OCI-LY7 (cell line): Measurements from ENCODE around the gene TLR6. TPM values are rescaled to one million over a fixed set of nuclear protein-coding genes. Genes with fewer than 3 reads are reported as not detected.

Experiments
- BruUV-seq: library from RNA; stranded (reverse); fragments of 400-500 nt; replicated peaks from 2 replicates; lab custom pipeline; 2021; lab: Mats Ljungman, UMichigan
- CTCF ChIA-PET: fragments of 300-600 bp; sonication (Branson Sonifier 250); formaldehyde crosslinking; loops from one replicate; lab custom pipeline; 2022; ENCODE audit warnings: antibody characterized with exemption; ENCODE audit not compliant: unreplicated experiment; lab: Charles Lee
- POLR2A ChIA-PET: fragments of 300-600 bp; sonication (Branson Sonifier 250); formaldehyde crosslinking; loops from one replicate; lab custom pipeline; 2022; ENCODE audit warnings: antibody characterized with exemption; lab: Charles Lee
- DNase-seq: peaks from one replicate; pipeline ENCODE4 v3.0.0-alpha.2; 2015; ENCODE audit warnings: low spot score
- H2AFZ ChIP-seq: fragments of 200-600 bp; sonication (generic), shearing (Covaris generic); 2 replicates; pipeline ENCODE4 v1.6.1; 2014; ENCODE audit warnings: mild to moderate bottlenecking, antibody characterized with exemption, low read length, moderate library complexity
- H3K27ac ChIP-seq: fragments of 200-600 bp; sonication (generic); 2 replicates; pipeline ENCODE4 v1.5.1; 2014; ENCODE audit warnings: mixed run types, low read depth, mild to moderate bottlenecking, moderate library complexity, low read length, inconsistent platforms; ENCODE audit not compliant: poor library complexity, severe bottlenecking
- H3K36me3 ChIP-seq: fragments of 200-600 bp; sonication (generic); 2 replicates; pipeline ENCODE4 v1.6.1; 2014; ENCODE audit warnings: mild to moderate bottlenecking, antibody characterized with exemption, low read length, moderate library complexity, mixed read lengths; ENCODE audit not compliant: insufficient read depth
- H3K4me1 ChIP-seq: fragments of 200-600 bp; sonication (generic); 2 replicates; pipeline ENCODE4 v1.5.1; 2014; ENCODE audit warnings: mild to moderate bottlenecking, low read length; ENCODE audit not compliant: insufficient read depth, poor library complexity, severe bottlenecking
- H3K4me2 ChIP-seq: fragments of 200-600 bp; sonication (generic); 2 replicates; pipeline ENCODE4 v1.6.1; 2014; ENCODE audit warnings: mild to moderate bottlenecking, low read length
- H3K4me3 ChIP-seq: fragments of 200-600 bp; sonication (generic); 2 replicates; pipeline ENCODE4 v1.5.1; 2014; ENCODE audit warnings: mild to moderate bottlenecking, low read depth, low read length; ENCODE audit not compliant: poor library complexity, severe bottlenecking
- H3K79me2 ChIP-seq: fragments of 200-600 bp; sonication (generic); 2 replicates; pipeline ENCODE4 v1.6.1; 2016; ENCODE audit warnings: low read depth, mild to moderate bottlenecking, low read length, moderate library complexity, mixed read lengths; ENCODE audit not compliant: insufficient read depth
- H3K9me2 ChIP-seq: fragments of 200-600 bp; sonication (generic); 2 replicates; pipeline ENCODE4 v1.6.1; 2016; ENCODE audit warnings: mild to moderate bottlenecking, low read length, mixed read lengths; ENCODE audit not compliant: insufficient read depth
- H3K9me3 ChIP-seq: fragments of 200-600 bp; sonication (generic); 2 replicates; pipeline ENCODE4 v1.6.1; 2014; ENCODE audit warnings: mild to moderate bottlenecking, mixed run types, low read length, mixed read lengths
- H4K20me1 ChIP-seq: fragments of 200-600 bp; sonication (generic); 2 replicates; pipeline ENCODE4 v1.6.1; 2014; ENCODE audit warnings: mild to moderate bottlenecking, antibody characterized with exemption, low read length, moderate library complexity, mixed read lengths; ENCODE audit not compliant: insufficient read depth
- EZH2phosphoT487 ChIP-seq: fragments of 200-600 bp; sonication (generic); IDR thresholded peaks from 2 replicates; pipeline ENCODE4 v1.6.1; 2018; ENCODE audit warnings: low read depth, borderline replicate concordance, mild to moderate bottlenecking, mixed run types, antibody characterized with exemption, low read length, moderate library complexity, mixed read lengths
- intact Hi-C: fragments of 100-400 bp; cut with micrococcal nuclease; formaldehyde crosslinking; loops from one replicate; pipeline ENCODE4 v1.10.0; 2022; ENCODE audit not compliant: unreplicated experiment
- total RNA-seq, 2 experiments: library from RNA; depleted of rRNA in 1 of 2; stranded (reverse); fragments of >200 nt in 1 of 2; shearing (Covaris generic) in 1 of 2; gene quantifications; 2 replicates each; pipeline ENCODE4 v1.2.3, GENCODE V29; 2014 to 2022
- TF ChIP-seq, protein P1 (sequence below): fragments of 200-600 bp; sonication (generic); conservative IDR thresholded peaks from 2 replicates; pipeline ENCODE4 v1.5.1; 2014; ENCODE audit warnings: mild to moderate bottlenecking, antibody characterized with exemption, low read length, moderate library complexity, mixed read lengths

The TLR6 gene
- total RNA-seq, 2 experiments from 2014 or later: 1.5 to 9.2 TPM

DNA sequence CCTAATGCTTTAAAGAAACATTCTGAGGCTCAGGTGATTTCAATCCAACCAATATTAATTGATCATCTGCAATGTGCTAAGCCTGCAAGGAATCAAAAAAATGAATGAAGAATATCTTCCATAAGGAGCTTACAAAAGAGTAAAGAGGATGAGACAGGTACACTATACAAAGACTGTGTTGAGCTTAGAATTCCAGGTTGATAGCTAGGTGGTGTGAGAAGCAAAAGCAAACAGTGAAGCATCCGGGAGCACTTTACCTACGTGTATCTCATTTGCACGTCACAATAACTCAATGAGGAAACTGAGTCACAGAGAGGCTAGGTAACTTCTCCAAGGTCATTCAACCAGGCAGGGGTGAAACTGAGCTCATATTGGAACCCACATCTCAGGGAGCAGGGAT, 48.1 kb upstream of the TLR6 start:
- Histone ChIP-seq H3K9me2 (no peaks in the 10 kb centered on the region), H4K20me1 (no peaks in the 10 kb centered on the region), H3K4me3 (no peak overlapping the region), H3K79me2 (no peaks in the 10 kb centered on the region), H3K9me3 (no peaks in the 10 kb centered on the region), H3K27ac (no peak overlapping the region), H3K4me2 (no peak overlapping the region), H3K36me3 (no peaks in the 10 kb centered on the region), H2AFZ (no peak overlapping the region), H3K4me1 (no peaks in the 10 kb centered on the region)
- BruUV-seq: no TSS peak
- no peak for TF ChIP-seq EZH2phosphoT487
- TF ChIP-seq, protein P1, sequence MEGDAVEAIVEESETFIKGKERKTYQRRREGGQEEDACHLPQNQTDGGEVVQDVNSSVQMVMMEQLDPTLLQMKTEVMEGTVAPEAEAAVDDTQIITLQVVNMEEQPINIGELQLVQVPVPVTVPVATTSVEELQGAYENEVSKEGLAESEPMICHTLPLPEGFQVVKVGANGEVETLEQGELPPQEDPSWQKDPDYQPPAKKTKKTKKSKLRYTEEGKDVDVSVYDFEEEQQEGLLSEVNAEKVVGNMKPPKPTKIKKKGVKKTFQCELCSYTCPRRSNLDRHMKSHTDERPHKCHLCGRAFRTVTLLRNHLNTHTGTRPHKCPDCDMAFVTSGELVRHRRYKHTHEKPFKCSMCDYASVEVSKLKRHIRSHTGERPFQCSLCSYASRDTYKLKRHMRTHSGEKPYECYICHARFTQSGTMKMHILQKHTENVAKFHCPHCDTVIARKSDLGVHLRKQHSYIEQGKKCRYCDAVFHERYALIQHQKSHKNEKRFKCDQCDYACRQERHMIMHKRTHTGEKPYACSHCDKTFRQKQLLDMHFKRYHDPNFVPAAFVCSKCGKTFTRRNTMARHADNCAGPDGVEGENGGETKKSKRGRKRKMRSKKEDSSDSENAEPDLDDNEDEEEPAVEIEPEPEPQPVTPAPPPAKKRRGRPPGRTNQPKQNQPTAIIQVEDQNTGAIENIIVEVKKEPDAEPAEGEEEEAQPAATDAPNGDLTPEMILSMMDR: no peak
- CTCF ChIA-PET: interaction anchor here (1.7 kb wide), 1 partner anchor 230 kb away, joined by 11 read pairs; no protein-coding TSS in a partner anchor
- intact Hi-C loops: loop anchor here (5.0 kb wide), 3 partner anchors 143 to 533 kb away; partner anchors contain the start of gene WDR19
- no peak for DNase-seq
- POLR2A ChIA-PET: interaction anchor here (0.7 to 1.2 kb wide), 3 partner anchors 12 to 230 kb away, joined by 3 to 5 read pairs (median 4); no protein-coding TSS in a partner anchor

- no peak for TF ChIP-seq EZH2phosphoT487
- TF ChIP-seq, protein P1: no peak
- Histone ChIP-seq H2AFZ (no peak overlapping the region), H4K20me1 (no peaks in the 10 kb centered on the region), H3K4me2 (no peak overlapping the region), H3K4me3 (no peak overlapping the region), H3K27ac (no peak overlapping the region), H3K36me3 (no peaks in the 10 kb centered on the region), H3K9me2 (no peaks in the 10 kb centered on the region), H3K79me2 (no peaks in the 10 kb centered on the region), H3K9me3 (no peaks in the 10 kb centered on the region), H3K4me1 (no peaks in the 10 kb centered on the region)
- intact Hi-C loops: loop anchor here (5.0 kb wide), 3 partner anchors 143 to 533 kb away; partner anchors contain the start of gene WDR19
- CTCF ChIA-PET: interaction anchor here (1.7 kb wide), 1 partner anchor 231 kb away, joined by 11 read pairs; no protein-coding TSS in a partner anchor
- BruUV-seq: no TSS peak
- POLR2A ChIA-PET: interaction anchor here (0.7 to 1.2 kb wide), 3 partner anchors 12 to 230 kb away, joined by 3 to 5 read pairs (median 4); no protein-coding TSS in a partner anchor
- no peak for DNase-seq
Observed at GRCh38 chr4:38904090-38904666, 47.6 kb upstream of the TLR6 start.

DNA sequence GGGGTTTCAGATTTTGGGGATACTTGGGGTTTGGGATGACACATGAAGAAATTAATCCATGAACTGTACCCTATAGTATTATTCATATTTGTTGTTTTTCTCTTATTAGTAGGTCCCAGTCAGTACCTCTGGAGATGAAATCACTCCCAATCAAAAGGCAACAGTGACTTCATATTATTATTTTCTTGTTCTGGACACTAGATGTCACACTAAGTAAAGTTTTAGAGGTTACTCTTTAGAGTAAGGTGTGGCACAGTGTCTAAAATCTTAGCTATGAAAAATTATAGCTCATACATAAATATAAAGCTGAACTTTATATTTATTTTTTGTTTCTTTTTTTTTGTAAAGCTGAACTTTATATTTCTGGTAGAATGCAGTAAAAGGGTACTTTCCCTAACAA, 46.1 kb upstream of the TLR6 start:
- no peaks in the 10 kb centered on the region for H3K36me3 ChIP-seq
- no peak overlapping the region for H3K27ac ChIP-seq
- intact Hi-C loops: loop anchor here (1.0 to 5.0 kb wide), 4 partner anchors 145 to 535 kb away; partner anchors contain the start of gene WDR19
- H3K9me3 ChIP-seq: no peaks in the 10 kb centered on the region
- TF ChIP-seq, protein P1: peak; percentile 85
- TF ChIP-seq EZH2phosphoT487: no peak
- H4K20me1 ChIP-seq: no peaks in the 10 kb centered on the region
- H3K4me1 ChIP-seq: no peaks in the 10 kb centered on the region
- peak; percentile 64 for DNase-seq
- H2AFZ ChIP-seq: no peak overlapping the region
- no peaks in the 10 kb centered on the region for H3K79me2 ChIP-seq
- ChIA-PET CTCF (interaction anchor here (1.0 to 1.3 kb wide), 2 partner anchors 143 to 232 kb away, joined by 7 to 24 read pairs; no protein-coding TSS in a partner anchor), POLR2A (interaction anchor here (0.5 to 1.7 kb wide), 8 partner anchors 18 to 279 kb away, joined by 3 to 15 read pairs (median 4); no protein-coding TSS in a partner anchor)
- no TSS peak for BruUV-seq
- H3K4me2 ChIP-seq: no peak overlapping the region
- no peaks in the 10 kb centered on the region for H3K9me2 ChIP-seq
- no peak overlapping the region for H3K4me3 ChIP-seq
